OCI-LY7 (cell line): Measurements from ENCODE around the gene DHPS.

ENCODE experiments used
- EZH2phosphoT487 ChIP-seq: fragments of 200-600 bp; sonication (generic); IDR thresholded peaks from 2 replicates; pipeline ENCODE4 v1.6.1; 2018; ENCODE audit warnings: low read depth, borderline replicate concordance, mild to moderate bottlenecking, mixed run types, antibody characterized with exemption, low read length, moderate library complexity, mixed read lengths
- TF ChIP-seq, protein P1 (sequence below): fragments of 200-600 bp; sonication (generic); conservative IDR thresholded peaks from 2 replicates; pipeline ENCODE4 v1.5.1; 2014; ENCODE audit warnings: mild to moderate bottlenecking, antibody characterized with exemption, low read length, moderate library complexity, mixed read lengths

DNA sequence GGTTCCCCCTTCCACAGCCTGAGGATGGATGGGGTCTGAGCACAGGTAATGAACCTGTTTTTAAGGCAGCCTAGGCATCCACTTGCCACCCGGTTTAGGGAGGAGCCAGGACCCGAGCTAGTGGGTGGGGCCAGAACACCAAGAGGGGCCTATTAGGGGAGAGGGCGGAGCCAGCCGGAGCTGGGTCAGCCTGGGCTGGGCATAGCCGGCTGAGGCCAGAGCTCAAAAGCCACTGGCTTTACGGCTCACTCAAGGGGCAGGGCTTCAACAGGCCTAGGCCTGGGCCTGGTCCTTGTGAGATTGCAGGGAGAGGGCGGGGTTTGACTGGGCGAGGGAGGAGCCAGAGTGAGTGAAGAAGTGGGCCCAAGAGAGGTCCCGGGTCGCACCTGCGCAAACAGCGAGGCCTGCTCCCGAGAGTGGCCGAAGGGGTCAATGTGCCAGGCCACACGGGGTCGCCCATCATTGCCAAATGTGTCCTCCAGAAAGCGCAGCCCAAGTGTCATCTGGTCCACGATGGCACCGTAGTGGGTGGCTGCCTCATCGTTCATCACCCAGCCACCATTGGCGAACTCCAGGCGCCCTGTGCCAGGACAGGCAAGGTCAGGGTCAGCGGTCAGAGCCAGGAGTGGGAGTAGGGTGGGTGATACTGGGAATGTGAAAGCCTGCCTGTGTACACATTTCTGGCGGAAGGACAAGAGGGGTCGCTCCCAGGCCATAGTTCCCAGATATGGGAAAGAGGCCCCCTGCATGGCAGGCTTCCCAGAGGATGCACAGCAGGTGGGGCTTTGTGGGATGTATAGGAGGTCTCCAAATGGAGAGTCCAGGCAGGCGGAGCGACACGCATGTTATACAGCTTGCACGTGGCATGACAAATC lies 17.0 kb downstream of the DHPS start:
- no peak for TF ChIP-seq EZH2phosphoT487
- TF ChIP-seq, protein P1, sequence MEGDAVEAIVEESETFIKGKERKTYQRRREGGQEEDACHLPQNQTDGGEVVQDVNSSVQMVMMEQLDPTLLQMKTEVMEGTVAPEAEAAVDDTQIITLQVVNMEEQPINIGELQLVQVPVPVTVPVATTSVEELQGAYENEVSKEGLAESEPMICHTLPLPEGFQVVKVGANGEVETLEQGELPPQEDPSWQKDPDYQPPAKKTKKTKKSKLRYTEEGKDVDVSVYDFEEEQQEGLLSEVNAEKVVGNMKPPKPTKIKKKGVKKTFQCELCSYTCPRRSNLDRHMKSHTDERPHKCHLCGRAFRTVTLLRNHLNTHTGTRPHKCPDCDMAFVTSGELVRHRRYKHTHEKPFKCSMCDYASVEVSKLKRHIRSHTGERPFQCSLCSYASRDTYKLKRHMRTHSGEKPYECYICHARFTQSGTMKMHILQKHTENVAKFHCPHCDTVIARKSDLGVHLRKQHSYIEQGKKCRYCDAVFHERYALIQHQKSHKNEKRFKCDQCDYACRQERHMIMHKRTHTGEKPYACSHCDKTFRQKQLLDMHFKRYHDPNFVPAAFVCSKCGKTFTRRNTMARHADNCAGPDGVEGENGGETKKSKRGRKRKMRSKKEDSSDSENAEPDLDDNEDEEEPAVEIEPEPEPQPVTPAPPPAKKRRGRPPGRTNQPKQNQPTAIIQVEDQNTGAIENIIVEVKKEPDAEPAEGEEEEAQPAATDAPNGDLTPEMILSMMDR: no peak
